Peyer's patch (tissue), 4 donors: ENCODE results near the gene SHE.

Experiments
- POLR2A ChIP-seq, 2 donors: fragments of 450-650 bp; IDR thresholded peaks; one replicate each; pipeline ENCODE4 v1.5.1; 2017; ENCODE audit warnings: antibody characterized with exemption in 2 of 2, mild to moderate bottlenecking in 2 of 2, moderate library complexity in 2 of 2
- TF ChIP-seq, protein P1 (sequence below), 6 experiments: fragments of 450-650 bp in 4 of 6; fragments of 200-600 bp in 2 of 6; sonication (generic) in 1 of 6; IDR thresholded peaks; one replicate each; pipeline ENCODE4 v1.5.1; 2017 to 2019; ENCODE audit warnings: antibody characterized with exemption in 6 of 6, mild to moderate bottlenecking in 3 of 6, moderate library complexity in 1 of 6

DNA sequence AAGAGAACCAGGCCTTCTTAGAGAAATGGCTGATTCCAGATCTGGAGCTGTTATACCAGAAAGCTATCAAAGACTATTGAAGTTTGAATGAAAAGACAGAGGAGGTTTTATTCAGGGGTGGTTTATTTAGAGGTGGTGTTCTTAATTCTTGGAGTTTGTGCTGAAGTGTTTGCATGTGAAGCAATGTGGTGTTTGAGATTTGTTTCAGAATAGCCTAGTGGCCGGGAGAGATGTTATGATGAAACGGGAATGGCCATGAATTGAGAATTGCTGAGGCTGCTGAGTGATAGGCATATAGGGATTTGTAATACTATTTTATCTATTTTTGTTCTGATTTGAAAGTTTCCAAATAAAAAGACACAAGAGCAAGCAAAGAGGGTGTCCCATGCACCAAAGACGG lies 10.5 kb upstream of the SHE start:
- TF ChIP-seq POLR2A (IDR thresholded peaks at IDR 0.05): no peak
- TF ChIP-seq, protein P1, sequence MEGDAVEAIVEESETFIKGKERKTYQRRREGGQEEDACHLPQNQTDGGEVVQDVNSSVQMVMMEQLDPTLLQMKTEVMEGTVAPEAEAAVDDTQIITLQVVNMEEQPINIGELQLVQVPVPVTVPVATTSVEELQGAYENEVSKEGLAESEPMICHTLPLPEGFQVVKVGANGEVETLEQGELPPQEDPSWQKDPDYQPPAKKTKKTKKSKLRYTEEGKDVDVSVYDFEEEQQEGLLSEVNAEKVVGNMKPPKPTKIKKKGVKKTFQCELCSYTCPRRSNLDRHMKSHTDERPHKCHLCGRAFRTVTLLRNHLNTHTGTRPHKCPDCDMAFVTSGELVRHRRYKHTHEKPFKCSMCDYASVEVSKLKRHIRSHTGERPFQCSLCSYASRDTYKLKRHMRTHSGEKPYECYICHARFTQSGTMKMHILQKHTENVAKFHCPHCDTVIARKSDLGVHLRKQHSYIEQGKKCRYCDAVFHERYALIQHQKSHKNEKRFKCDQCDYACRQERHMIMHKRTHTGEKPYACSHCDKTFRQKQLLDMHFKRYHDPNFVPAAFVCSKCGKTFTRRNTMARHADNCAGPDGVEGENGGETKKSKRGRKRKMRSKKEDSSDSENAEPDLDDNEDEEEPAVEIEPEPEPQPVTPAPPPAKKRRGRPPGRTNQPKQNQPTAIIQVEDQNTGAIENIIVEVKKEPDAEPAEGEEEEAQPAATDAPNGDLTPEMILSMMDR (IDR thresholded peaks at IDR 0.05): no peak
